Right lobe of liver (tissue), 4 donors: Measurements from ENCODE around the gene RHO.

Source experiments
- POLR2A ChIP-seq: fragments of 450-650 bp; IDR thresholded peaks from one replicate; pipeline ENCODE4 v1.6.1; 2017; ENCODE audit warnings: antibody characterized with exemption, mild to moderate bottlenecking
- TF ChIP-seq, protein P1 (sequence below), 4 donors: fragments of 200-600 bp in 3 of 4; fragments of 450-650 bp in 1 of 4; IDR thresholded peaks; one replicate each; pipeline versions ENCODE4 v1.5.1 to v1.8.0; 2016 to 2022; ENCODE audit warnings: antibody characterized with exemption in 4 of 4, mild to moderate bottlenecking in 2 of 4
- donor health status: DM: no; HTN: no; CAD: no.
- donor health status: DM: no; HTN: no; CAD: no.
- donor health status: DM: no; HTN: yes; CAD: no.

DNA sequence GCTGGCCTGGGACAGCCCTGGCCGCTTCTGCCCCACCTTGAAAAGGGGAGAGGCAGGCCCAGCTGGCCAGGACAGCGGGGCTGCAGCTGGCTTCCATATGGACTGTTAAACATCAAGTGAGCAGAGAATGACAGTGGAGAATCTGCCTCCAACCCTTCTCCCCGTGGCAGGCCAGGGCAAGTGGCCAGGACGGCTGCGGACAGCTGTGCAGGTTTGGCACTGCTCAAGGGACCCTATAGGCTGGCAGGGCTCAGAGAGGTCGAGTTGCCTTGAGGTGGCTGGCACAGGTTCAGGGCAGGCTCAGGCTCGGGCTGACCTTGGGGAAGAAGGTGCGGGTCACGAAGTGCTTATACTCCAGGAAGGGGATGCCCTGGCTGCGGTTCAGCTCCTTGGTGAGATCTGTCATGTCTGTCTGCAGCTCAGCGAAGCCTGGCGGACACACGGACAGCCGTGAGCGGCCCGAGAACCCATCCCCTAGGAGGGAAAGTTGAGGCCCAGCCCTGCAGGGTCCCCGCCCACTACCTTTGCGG lies 38.8 kb downstream of the RHO start:
- TF ChIP-seq POLR2A: no peak
- TF ChIP-seq, protein P1, sequence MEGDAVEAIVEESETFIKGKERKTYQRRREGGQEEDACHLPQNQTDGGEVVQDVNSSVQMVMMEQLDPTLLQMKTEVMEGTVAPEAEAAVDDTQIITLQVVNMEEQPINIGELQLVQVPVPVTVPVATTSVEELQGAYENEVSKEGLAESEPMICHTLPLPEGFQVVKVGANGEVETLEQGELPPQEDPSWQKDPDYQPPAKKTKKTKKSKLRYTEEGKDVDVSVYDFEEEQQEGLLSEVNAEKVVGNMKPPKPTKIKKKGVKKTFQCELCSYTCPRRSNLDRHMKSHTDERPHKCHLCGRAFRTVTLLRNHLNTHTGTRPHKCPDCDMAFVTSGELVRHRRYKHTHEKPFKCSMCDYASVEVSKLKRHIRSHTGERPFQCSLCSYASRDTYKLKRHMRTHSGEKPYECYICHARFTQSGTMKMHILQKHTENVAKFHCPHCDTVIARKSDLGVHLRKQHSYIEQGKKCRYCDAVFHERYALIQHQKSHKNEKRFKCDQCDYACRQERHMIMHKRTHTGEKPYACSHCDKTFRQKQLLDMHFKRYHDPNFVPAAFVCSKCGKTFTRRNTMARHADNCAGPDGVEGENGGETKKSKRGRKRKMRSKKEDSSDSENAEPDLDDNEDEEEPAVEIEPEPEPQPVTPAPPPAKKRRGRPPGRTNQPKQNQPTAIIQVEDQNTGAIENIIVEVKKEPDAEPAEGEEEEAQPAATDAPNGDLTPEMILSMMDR (IDR thresholded peaks at IDR 0.05): no peak
